ENCODE results near the gene DCTN2.
"Not testable (repeated sequence)": the region's sequence is repeated elsewhere in the genome, so short reads cannot be mapped to it uniquely, and the experiment has no call there.

The DCTN2 gene

GRCh38 chr12:57513677-57514076, 33.3 kb downstream of the DCTN2 start:
- not testable (repeated sequence) for FAIRE-seq

- FAIRE-seq = no peak
Observed at GRCh38 chr12:57513266-57513665, 33.7 kb downstream of the DCTN2 start.

DNA sequence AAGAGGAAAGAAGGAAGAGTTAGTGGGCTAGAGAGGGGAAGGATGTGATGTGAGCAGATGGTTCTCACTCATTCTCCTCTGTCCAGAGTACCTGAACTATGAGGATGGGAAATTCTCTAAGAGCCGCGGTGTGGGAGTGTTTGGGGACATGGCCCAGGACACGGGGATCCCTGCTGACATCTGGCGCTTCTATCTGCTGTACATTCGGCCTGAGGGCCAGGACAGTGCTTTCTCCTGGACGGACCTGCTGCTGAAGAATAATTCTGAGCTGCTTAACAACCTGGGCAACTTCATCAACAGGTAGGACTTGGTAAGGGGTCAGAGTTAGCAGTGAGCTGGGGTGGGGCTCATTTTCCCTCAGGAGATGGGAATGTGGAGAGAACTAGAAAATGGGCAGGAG, 34.3 kb downstream of the DCTN2 start:
- no peak for FAIRE-seq

DNA sequence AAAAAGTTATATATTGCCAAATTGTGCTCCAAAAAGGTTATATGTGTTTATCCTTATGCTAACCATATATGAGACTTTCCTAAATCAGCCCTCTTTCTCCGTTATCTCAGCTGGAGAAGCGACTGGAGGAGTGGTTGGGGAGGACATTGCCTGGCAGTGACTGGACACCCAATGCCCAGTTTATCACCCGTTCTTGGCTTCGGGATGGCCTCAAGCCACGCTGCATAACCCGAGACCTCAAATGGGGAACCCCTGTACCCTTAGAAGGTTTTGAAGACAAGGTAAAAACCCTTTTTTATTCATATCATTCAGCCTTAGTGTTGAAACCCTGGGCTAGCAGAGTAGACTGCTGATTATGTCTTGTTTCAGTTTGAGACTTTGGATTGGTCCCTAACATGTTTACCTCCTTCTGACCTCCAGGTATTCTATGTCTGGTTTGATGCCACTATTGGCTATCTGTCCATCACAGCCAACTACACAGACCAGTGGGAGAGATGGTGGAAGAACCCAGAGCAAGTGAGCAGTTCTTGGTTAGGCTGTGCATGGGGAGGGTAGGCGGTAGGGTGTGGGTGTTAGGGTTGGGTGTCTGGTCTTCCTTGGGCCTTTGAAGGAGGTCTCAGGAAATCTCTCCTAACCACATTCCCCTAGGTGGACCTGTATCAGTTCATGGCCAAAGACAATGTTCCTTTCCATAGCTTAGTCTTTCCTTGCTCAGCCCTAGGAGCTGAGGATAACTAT, 35.2 kb downstream of the DCTN2 start:
- FAIRE-seq = no peak

DNA sequence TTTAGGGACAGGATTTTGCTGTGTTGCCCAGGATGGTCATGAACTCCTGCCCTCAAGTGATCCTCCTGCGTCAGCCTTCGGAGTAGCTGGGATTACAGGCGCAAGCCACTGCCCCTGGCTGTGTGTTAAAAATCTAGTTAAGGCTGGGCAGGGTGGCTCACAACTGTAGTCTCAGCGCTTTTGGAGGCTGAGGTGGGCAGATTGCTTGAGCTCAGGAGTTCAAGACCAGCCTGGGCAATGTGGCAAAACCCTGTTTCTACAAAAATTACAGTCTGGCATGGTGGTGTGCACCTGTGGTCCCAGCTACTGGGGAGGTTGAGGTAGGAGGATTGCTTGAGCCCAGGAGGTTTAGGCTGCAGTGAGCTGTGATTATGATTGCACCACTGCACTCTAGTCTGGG, 35.8 kb downstream of the DCTN2 start:
- no peak for FAIRE-seq

DNA sequence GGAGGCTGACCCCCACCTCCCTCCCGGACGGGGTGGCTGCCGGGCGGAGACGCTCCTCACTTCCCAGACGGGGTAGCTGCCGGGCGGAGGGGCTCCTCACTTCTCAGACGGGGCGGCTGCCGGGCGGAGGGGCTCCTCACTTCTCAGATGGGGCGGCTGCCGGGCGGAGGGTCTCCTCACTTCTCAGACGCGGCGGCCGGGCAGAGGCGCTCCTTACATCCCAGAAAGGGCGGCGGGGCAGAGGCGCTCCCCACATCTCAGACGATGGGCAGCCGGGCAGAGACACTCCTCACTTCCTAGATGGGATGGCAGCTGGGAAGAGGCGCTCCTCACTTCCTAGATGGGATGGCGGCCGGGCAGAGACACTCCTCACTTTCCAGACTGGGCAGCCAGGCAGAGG, 39.2 kb downstream of the DCTN2 start:
- FAIRE-seq = not testable (repeated sequence)

- not testable (repeated sequence) for FAIRE-seq
Observed at GRCh38 chr12:57506541-57506940, 40.5 kb downstream of the DCTN2 start.

GRCh38 chr12:57502311-57502969, 44.6 kb downstream of the DCTN2 start:
- FAIRE-seq = not testable (repeated sequence)

DNA sequence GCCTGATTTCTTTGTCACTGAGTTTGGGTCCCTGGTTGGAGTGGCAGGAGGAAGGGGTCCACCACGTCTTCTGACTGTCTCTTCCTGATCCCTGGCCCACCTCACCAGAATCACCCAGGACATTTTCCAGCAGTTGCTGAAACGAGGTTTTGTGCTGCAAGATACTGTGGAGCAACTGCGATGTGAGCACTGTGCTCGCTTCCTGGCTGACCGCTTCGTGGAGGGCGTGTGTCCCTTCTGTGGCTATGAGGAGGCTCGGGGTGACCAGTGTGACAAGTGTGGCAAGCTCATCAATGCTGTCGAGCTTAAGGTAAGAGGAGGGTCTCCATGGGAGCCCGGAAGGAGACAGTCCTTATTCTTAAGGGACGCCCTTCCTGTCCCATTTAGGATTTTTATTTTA, 46.8 kb downstream of the DCTN2 start:
- FAIRE-seq = no peak

DNA sequence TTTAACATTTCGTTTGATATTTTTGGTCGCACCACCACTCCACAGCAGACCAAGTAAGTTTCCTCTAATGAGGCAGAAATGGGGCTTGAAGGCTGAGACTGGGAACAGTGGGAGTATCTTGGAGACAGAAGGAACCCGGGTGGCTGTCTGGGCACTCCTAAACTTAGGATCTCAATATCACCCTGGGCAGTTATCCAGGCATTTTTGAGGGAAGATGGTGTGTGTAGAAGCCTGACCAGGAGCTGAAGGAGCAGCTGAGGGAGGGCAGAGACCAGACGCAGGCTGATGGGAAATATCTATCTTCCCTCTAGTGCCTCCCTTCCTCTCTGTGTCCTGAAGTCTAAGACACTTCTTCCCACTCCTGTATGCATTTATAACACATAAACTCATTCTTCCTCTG, 48.4 kb downstream of the DCTN2 start:
- FAIRE-seq = no peak

- FAIRE-seq = no peak
Observed at GRCh38 chr12:57498132-57498502, 48.9 kb downstream of the DCTN2 start.

GRCh38 chr12:57497223-57498131, 49.5 kb downstream of the DCTN2 start:
- FAIRE-seq = no peak

DNA sequence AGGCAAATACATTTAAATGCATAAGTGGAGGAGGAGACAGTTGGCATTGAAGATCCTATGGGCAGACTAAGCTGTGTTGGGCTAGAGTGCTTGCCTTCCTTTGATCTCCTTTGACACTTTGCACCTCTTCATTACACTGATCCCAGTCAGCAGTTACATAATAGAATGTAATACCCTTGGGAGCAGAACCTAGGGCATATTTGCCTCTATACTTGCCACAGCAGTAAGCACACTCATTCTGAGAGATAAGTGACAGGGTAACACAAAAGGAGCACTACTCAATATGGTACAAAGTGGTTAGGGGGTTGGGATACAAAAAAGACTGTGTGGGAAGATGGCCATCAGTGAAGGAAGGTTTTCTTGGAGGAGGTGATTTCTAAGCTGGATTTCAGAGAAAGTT, 50.2 kb downstream of the DCTN2 start:
- no peak for FAIRE-seq

- FAIRE-seq = not testable (repeated sequence)
Observed at GRCh38 chr12:57495051-57495701, 51.8 kb downstream of the DCTN2 start.

- FAIRE-seq = no peak
Observed at GRCh38 chr12:57491393-57492280, 55.4 kb downstream of the DCTN2 start.

- no peak for FAIRE-seq
Observed at GRCh38 chr12:57490126-57490525, 56.9 kb downstream of the DCTN2 start.

- FAIRE-seq = no peak
Observed at GRCh38 chr12:57489157-57489641, 57.8 kb downstream of the DCTN2 start.

DNA sequence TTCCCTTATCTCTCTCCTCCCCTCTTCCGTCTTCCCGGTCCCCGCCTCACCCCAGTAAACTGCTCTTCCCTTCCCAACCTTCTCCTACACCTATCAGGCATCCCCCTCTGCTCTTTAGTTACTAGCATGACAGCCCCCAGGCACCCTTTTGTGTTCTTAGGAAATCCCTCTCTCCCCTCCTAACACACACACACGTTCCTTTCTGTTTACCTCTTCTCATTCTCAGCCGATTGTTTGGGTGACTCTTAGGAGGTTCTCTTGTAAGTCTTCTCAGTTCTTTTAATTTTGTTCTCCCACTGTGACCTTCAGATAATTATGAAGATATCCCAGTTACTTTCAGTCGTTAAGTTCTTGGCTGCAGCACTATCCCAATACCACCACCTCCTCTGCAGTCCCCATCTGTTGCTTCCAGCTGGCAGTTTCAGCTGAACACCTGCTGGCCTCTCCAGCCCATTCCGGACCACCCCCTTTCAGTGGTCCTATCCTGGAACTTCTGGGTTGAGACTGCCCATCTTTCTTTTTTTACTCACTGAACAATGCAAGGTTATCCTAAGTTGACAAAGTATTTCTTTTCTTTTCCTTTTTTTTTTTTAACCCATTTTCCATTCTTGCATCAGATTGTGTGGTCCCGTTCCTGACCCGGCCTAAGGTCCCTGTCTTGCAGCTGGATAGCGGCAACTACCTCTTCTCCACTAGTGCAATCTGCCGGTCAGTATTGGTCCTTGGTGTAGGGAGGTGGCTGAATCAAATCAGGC, 58.4 kb downstream of the DCTN2 start:
- FAIRE-seq = no peak

GRCh38 chr12:57487597-57488401, 59.2 kb downstream of the DCTN2 start, which contains the start of gene MARS1:
TSS of gene MARS1 (plus strand) at chr12:57488068. CDS start at chr12:57488091, 23 bp downstream.
- FAIRE-seq = peak; percentile 87

- FAIRE-seq = no peak
Observed at GRCh38 chr12:57487055-57487596, 59.9 kb downstream of the DCTN2 start.
